Gastroesophageal sphincter (tissue), 4 donors: ENCODE measurements around the gene BABAM2. TPM values are rescaled to one million over a fixed set of nuclear protein-coding genes. Genes with fewer than 3 reads are reported as not detected.
A peak's percentile ranks its signal among the peaks of the same experiment; 100 is the strongest.

ENCODE experiments used
- ATAC-seq: fragments of 150-250 bp; one replicate; pipeline ENCODE4 v1.9.1; 2016; ENCODE audit warnings: mild to moderate bottlenecking, moderate library complexity
- H3K27ac ChIP-seq, 4 donors: fragments of 200-600 bp; sonication (generic) in 3 of 4; 1 replicate in 3 of 4; 2 replicates in 1 of 4; pipeline ENCODE4 v1.5.1; 2016 to 2019
- H3K27me3 ChIP-seq: fragments of 200-600 bp; sonication (generic); one replicate; pipeline ENCODE4 v1.5.1; 2019
- H3K36me3 ChIP-seq, 2 donors: fragments of 200-600 bp; sonication (generic); one replicate each; pipeline ENCODE4 v1.5.1; 2019; ENCODE audit warnings: control low read depth in 1 of 2
- H3K4me1 ChIP-seq, 3 donors: fragments of 200-600 bp; sonication (generic); 1 replicate in 2 of 3; 2 replicates in 1 of 3; pipeline ENCODE4 v1.5.1; 2016 to 2019; ENCODE audit warnings: control low read depth in 2 of 3
- H3K4me3 ChIP-seq, 2 donors: fragments of 200-600 bp; sonication (generic); one replicate each; pipeline ENCODE4 v1.5.1; 2019; ENCODE audit warnings: mild to moderate bottlenecking in 1 of 2, moderate library complexity in 1 of 2
- H3K9me3 ChIP-seq, 3 donors: fragments of 200-600 bp; sonication (generic); one replicate each; pipeline ENCODE4 v1.5.1; 2017 to 2019; ENCODE audit warnings: control low read depth in 2 of 3
- CTCF ChIP-seq, 4 experiments: fragments of 200-600 bp in 2 of 4; fragments of 450-650 bp in 2 of 4; sonication (generic) in 1 of 4; IDR thresholded peaks; one replicate each; pipeline ENCODE4 v1.5.1; 2017 to 2019; ENCODE audit warnings: antibody characterized with exemption in 4 of 4, mild to moderate bottlenecking in 2 of 4, moderate library complexity in 2 of 4
- EP300 ChIP-seq: sonication (generic); formaldehyde crosslinking; IDR thresholded peaks from one replicate; pipeline ENCODE4 v1.6.1; 2017; ENCODE audit warnings: antibody characterized with exemption, mild to moderate bottlenecking
- POLR2A ChIP-seq, 2 donors: fragments of 450-650 bp; IDR thresholded peaks; one replicate each; pipeline ENCODE4 v1.6.1; 2017; ENCODE audit warnings: antibody characterized with exemption in 2 of 2, mild to moderate bottlenecking in 2 of 2, moderate library complexity in 1 of 2
- POLR2AphosphoS5 ChIP-seq: sonication (generic); formaldehyde crosslinking; IDR thresholded peaks from one replicate; pipeline ENCODE4 v1.6.1; 2017; ENCODE audit warnings: antibody characterized with exemption
- WGBS, 2 donors: methylation state at CpG; one replicate each; pipeline ENCODE4 v1.1.5; 2018; ENCODE audit warnings: low coverage in 1 of 2; 5-methylcytosine and 5-hydroxymethylcytosine counted together
- total RNA-seq, 4 donors: library from RNA; depleted of rRNA; stranded (reverse); fragments of >200 nt; gene quantifications; one replicate each; pipeline ENCODE4 v1.1.0, GENCODE V29; 2016

The BABAM2 gene
- total RNA-seq, 4 donors from 2014 or later, result 28.5 to 43.6 (median 37.4) TPM

- H3K9me3 ChIP-seq, result no peaks in the 10 kb centered on the region
- H3K4me1 ChIP-seq, result peaks cover 0 to 6% (median 0%) of the 10 kb centered on the region in 3 donors
- H3K4me3 ChIP-seq, result no peak overlapping the region
- H3K27me3 ChIP-seq, result no peaks in the 10 kb centered on the region
- TF ChIP-seq CTCF (IDR thresholded peaks at IDR 0.05) (no peak), POLR2AphosphoS5 (peak; percentile 52), EP300 (no peak)
- peak overlapping the region in 1 of 4 donors; percentile 7 for H3K27ac ChIP-seq
- 61 to 79% methylated on average over 6 to 7 of the region's 7 CpGs for WGBS, 2 donors
- peak; percentile 36 for ATAC-seq
- peaks cover 0 to 9% of the 10 kb centered on the region in 2 donors for H3K36me3 ChIP-seq
Measured at GRCh38 chr2:28311660-28312249, 421.2 kb downstream of the BABAM2 start.

GRCh38 chr2:28312307-28313219 is 422.0 kb downstream of the BABAM2 start:
- Histone ChIP-seq H3K27me3 (no peaks in the 10 kb centered on the region), H3K9me3 (no peaks in the 10 kb centered on the region), H3K4me3 (no peak overlapping the region), H3K27ac (no peak overlapping the region), H3K36me3 (peaks cover 0 to 9% of the 10 kb centered on the region in 2 donors), H3K4me1 (peaks cover 0 to 6% (median 0%) of the 10 kb centered on the region in 3 donors)
- TF ChIP-seq POLR2AphosphoS5 (no peak), EP300 (no peak), POLR2A (IDR thresholded peaks at IDR 0.05) (no peak), CTCF (IDR thresholded peaks at IDR 0.05) (no peak)
- WGBS, 2 donors, result 88 to 92% methylated on average over 3 to 6 of the region's 6 CpGs
- ATAC-seq, result no peak

- no peak overlapping the region for H3K4me3 ChIP-seq
- no peaks in the 10 kb centered on the region for H3K27me3 ChIP-seq
- H3K4me1 ChIP-seq, result peaks cover 0 to 6% (median 0%) of the 10 kb centered on the region in 3 donors
- no peaks in the 10 kb centered on the region for H3K9me3 ChIP-seq
- ATAC-seq, result no peak
- WGBS, 2 donors, result 94 to 95% methylated on average over 5 to 6 of the region's 6 CpGs
- no peak overlapping the region for H3K27ac ChIP-seq
- H3K36me3 ChIP-seq, result peaks cover 0 to 9% of the 10 kb centered on the region in 2 donors
- TF ChIP-seq CTCF (IDR thresholded peaks at IDR 0.05) (no peak), EP300 (no peak), POLR2AphosphoS5 (no peak), POLR2A (IDR thresholded peaks at IDR 0.05) (no peak)
Measured at GRCh38 chr2:28313220-28313784, 422.8 kb downstream of the BABAM2 start.

GRCh38 chr2:28314968-28315367 is 424.4 kb downstream of the BABAM2 start:
- no peak for ATAC-seq
- Histone ChIP-seq H3K4me3 (no peak overlapping the region), H3K9me3 (no peaks in the 10 kb centered on the region), H3K4me1 (peaks cover 0 to 6% (median 0%) of the 10 kb centered on the region in 3 donors), H3K27ac (no peak overlapping the region), H3K36me3 (peaks cover 0 to 7% of the 10 kb centered on the region in 2 donors), H3K27me3 (no peaks in the 10 kb centered on the region)
- no peak for TF ChIP-seq POLR2A (IDR thresholded peaks at IDR 0.05)
- TF ChIP-seq POLR2AphosphoS5, result no peak
- TF ChIP-seq CTCF (IDR thresholded peaks at IDR 0.05), result no peak
- no peak for TF ChIP-seq EP300
